ENCODE measurements around the gene LTK.
"Not testable (repeated sequence)": the region's sequence is repeated elsewhere in the genome, so short reads cannot be mapped to it uniquely, and the experiment has no call there.

LTK gene

DNA sequence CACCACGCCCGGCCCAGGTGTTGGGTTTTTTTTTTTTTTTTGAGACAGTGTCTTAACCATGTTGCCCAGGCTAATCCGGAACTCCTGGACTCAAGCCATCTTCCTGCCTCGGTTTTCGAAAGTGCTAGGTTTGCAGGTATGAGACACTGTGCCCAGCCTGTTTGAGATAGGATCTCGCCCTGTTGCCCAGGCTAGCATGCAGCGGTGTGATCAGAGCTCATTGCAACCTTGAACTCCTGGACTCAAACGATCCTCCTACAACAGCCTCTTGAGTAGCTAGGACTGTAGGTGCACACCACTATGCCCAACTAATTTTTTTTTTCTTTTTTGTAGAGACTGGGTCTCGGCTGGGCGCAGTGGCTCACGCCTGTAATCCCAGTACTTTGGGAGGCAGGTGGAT lies 40.2 kb downstream of the LTK start:
- DNase-seq, result no peak

DNA sequence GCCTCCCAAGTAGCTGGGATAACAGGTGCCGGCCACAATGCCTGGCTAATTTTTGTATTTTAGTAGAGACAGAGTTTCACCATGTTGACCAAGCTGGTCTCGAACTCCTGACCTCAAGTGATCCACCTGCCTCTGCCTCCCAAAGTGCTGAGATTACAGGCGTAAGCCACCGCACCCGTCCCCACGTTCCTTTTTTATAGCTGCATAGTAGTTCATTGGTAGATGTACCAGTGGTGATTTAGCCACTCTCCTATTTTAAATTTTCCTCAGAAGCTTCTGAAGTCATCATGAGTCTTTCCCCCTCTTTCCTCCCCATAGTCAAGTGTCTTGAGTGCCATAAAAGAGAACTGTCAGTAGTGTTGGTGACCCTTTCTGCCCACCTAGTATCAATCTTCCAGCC lies 44.0 kb downstream of the LTK start:
- not testable (repeated sequence) for DNase-seq

DNA sequence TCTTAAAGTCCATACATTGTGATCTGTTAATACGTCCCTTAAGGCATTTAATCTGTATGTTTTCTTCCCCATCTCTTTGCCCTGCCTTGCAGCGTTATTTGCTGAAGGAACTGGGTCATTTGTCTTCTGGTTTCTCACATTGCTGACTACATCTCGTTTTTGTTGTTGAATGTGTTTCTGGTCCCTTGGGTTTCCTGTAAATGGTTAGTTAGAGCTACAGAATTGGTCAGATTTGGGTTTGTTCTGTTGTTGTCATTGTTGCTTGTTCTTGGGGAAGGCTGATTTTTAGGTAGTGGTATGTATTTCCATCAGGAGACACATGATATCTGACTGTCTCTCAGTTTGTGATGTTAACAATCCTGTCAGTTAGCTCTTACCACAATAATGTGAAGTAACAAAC lies 46.9 kb downstream of the LTK start:
- no peak for DNase-seq

DNA sequence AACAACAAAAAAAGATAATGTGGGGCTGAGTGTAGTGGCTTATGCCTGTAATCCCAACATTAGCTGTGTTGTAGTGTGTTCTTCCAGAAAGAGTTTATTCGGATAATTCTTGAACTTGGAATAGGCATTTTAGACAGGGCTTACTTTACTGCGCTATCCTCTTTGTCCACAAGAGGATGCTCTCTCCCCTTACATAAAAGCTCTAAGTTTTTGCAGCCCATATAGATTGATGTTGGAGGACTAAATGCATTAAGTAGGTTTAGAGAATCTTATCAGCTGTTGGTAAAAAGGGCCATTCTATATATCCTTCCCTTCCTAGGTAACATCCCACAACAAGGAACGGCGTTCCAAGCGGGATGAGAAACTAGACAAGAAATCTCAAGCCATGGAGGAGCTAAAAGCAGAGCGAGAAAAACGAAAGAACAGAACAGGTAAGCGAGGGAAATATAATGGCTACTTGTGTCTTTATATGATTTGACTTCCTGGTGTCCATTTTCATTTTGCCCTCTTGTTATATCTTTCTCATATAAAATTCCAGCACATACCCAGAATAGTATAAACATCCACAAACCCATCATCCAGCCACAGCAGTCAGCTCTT lies 47.7 kb downstream of the LTK start:
- peak; percentile 54 for DNase-seq

DNA sequence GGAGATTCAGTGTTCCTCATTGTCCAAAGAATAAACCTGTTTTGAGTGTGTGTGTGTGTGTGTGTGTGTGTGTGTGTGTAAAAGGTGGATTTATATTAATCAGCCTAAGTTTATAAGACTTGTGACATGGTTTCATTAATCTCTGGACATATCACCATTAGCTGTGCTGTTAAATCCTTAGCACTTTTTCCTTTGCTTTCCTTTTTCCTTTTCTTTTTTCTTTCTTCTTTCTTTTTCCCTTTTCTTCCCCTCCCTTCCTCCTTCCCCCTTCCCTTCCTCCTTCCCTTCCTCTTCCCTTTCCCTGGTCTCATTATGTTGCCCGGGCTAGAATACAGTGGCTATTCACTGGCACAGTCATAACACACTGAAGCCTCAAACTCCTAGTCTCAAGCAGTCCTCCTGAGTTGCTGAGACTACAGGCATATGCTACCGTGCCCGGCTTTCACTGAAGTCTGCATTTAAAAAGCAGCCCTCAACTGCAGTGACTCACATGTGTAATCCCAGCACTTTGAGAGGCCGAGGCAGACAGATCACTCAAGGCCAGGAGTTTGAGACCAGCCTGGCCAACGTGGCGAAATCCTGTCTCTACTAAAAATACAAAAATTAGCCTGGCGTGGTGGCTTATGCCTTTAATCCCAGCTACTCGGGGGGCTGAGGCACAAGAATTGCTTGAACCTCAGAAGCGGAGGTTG lies 48.6 kb downstream of the LTK start:
- DNase-seq, result no peak

DNA sequence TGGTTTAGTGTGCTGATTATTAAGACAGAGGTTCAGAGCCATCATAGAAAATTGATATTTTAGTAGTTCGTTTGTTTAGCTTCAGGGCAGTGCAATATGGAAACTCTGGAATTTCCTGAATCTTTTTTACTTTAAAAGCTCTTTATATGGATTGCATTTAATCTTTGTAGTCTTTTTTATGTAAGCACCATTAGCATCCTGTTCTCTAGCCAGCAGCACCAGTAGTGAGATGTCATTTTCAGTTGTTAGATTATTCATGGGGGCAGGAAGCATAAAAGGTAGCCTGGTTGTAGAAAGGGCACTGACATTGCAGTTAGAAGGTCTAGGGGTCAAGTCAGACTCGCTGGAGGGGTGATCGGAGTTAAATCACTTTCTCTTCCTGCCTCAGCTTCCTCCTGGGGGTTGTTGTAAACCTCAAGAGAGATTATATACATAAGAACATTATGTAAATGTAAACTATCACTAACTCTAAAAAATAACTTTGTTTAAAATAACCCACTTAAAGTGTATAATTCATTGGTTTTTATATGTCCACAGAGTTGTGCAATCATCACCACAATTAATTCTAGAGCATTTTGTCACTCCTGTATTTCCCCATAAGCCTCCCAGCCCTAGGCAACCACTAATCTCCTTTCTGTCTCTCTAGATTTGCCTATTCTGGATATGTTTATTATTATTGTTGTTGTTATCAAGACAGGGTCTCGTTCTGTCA lies 51.4 kb downstream of the LTK start:
- DNase-seq, result no peak

Data from activated CD4-positive, alpha-beta T cell treated with anti-CD3 and anti-CD28 coated beads, Interleukin-10, Interleukin-2, amounts not matched to agents 100 ng/mL and 50 ng/mL, durations not matched to agents 16 hours and 8 hours (primary cell).